Kidney (tissue), 14 donors: ENCODE results near the gene PCDH9. TPM values are rescaled to one million over a fixed set of nuclear protein-coding genes. Genes with fewer than 3 reads are reported as not detected.

Source experiments
- DNase-seq, 5 donors: peaks; one replicate each; pipeline ENCODE4 v3.0.0-alpha.2; 2013 to 2020
- FAIRE-seq: peaks from 2 replicates; lab custom pipeline; 2012; peaks lifted over from hg19 to GRCh38; lab: Jason Lieb, UNC
- H3K27ac ChIP-seq, 2 donors: one replicate each; pipeline ENCODE4 v1.7.0; 2013; ENCODE audit warnings: low read depth in 2 of 2, low read length in 2 of 2, inconsistent platforms in 1 of 2
- H3K27me3 ChIP-seq: one replicate; pipeline ENCODE4 v1.7.1; 2013; ENCODE audit warnings: low read length, inconsistent platforms; ENCODE audit not compliant: control insufficient read depth, insufficient read depth
- H3K36me3 ChIP-seq, 3 donors: one replicate each; pipeline versions ENCODE4 v1.7.0 to v1.7.1; 2013; ENCODE audit warnings: low read length in 3 of 3, control low read depth in 1 of 3, inconsistent platforms in 1 of 3; ENCODE audit not compliant: insufficient read depth in 3 of 3, control insufficient read depth in 2 of 3
- H3K4me1 ChIP-seq, 3 donors: one replicate each; pipeline versions ENCODE4 v1.7.0 to v1.7.1; 2013; ENCODE audit warnings: low read length in 3 of 3, inconsistent platforms in 1 of 3, low read depth in 1 of 3; ENCODE audit not compliant: control insufficient read depth in 2 of 3, insufficient read depth in 2 of 3
- H3K4me3 ChIP-seq, 3 donors: one replicate each; pipeline versions ENCODE4 v1.7.0 to v1.8.1; 2013; ENCODE audit warnings: low read length in 3 of 3, control low read depth in 1 of 3, inconsistent platforms in 1 of 3
- H3K9ac ChIP-seq, 3 donors: one replicate each; pipeline versions ENCODE4 v1.7.0 to v1.7.1; 2013; ENCODE audit warnings: low read length in 3 of 3, control low read depth in 1 of 3, inconsistent platforms in 1 of 3
- H3K9me3 ChIP-seq, 3 donors: one replicate each; pipeline versions ENCODE4 v1.7.0 to v1.7.1; 2013; ENCODE audit warnings: low read length in 3 of 3, control low read depth in 1 of 3, inconsistent platforms in 1 of 3; ENCODE audit not compliant: control insufficient read depth in 2 of 3, insufficient read depth in 1 of 3
- intact Hi-C: fragments of 100-400 bp; cut with DNase I; formaldehyde crosslinking; loops from one replicate; pipeline ENCODE4 v1.11.1; 2022
- polyA plus RNA-seq: library from polyadenylated mRNA; stranded (reverse); fragments of 350-450 nt; fragmentation: Illumina TruSeq; extraction: RNeasy Lipid Tissue Mini Kit (QIAGEN cat#74804); gene quantifications from one replicate; pipeline ENCODE4 v1.2.3, GENCODE V29; 2014; ENCODE audit warnings: low read depth, low replicate concordance; ENCODE audit not compliant: insufficient read depth
- total RNA-seq: library from RNA; stranded (reverse); fragmentation: NEBNext Ultra II Directional; extraction: Animal tissue kit (Norgen Biotek cat#: 25700); gene quantifications from one replicate; pipeline ENCODE4 v1.2.1, GENCODE V29; 2021
- TF ChIP-seq, protein P1 (sequence below): IDR thresholded peaks from 3 replicates; pipeline ENCODE4 v1.5.1; 2012; ENCODE audit warnings: mild to moderate bottlenecking, moderate library complexity, borderline replicate concordance; ENCODE audit not compliant: insufficient read depth; ENCODE audit errors: extremely low read depth
- donor health status: control.
- donor health status: control.
- donor health status: control.
- donor health status: control.
- donor health status: control.
- donor health status: DM: yes; HTN: yes; CAD: no.
- donor health status: Normal renal cell carcinoma (clear cell type).

PCDH9 gene
- total and polyA plus RNA-seq, 2 donors from 2014 or later = 1.6 to 9.5 TPM

GRCh38 chr13:67200183-67200582 is 30.0 kb downstream of the PCDH9 start:
- TF ChIP-seq, protein P1, sequence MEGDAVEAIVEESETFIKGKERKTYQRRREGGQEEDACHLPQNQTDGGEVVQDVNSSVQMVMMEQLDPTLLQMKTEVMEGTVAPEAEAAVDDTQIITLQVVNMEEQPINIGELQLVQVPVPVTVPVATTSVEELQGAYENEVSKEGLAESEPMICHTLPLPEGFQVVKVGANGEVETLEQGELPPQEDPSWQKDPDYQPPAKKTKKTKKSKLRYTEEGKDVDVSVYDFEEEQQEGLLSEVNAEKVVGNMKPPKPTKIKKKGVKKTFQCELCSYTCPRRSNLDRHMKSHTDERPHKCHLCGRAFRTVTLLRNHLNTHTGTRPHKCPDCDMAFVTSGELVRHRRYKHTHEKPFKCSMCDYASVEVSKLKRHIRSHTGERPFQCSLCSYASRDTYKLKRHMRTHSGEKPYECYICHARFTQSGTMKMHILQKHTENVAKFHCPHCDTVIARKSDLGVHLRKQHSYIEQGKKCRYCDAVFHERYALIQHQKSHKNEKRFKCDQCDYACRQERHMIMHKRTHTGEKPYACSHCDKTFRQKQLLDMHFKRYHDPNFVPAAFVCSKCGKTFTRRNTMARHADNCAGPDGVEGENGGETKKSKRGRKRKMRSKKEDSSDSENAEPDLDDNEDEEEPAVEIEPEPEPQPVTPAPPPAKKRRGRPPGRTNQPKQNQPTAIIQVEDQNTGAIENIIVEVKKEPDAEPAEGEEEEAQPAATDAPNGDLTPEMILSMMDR = no peak
- no peak for DNase-seq
- no peaks in the 10 kb centered on the region for H3K9me3 ChIP-seq
- no peaks in the 10 kb centered on the region for H3K4me1 ChIP-seq
- no peaks in the 10 kb centered on the region for H3K27me3 ChIP-seq
- H3K27ac ChIP-seq = no peak overlapping the region
- intact Hi-C loops = no loop called here
- no peak for FAIRE-seq
- H3K9ac ChIP-seq = no peak overlapping the region
- H3K4me3 ChIP-seq = no peak overlapping the region
- no peaks in the 10 kb centered on the region for H3K36me3 ChIP-seq

DNA sequence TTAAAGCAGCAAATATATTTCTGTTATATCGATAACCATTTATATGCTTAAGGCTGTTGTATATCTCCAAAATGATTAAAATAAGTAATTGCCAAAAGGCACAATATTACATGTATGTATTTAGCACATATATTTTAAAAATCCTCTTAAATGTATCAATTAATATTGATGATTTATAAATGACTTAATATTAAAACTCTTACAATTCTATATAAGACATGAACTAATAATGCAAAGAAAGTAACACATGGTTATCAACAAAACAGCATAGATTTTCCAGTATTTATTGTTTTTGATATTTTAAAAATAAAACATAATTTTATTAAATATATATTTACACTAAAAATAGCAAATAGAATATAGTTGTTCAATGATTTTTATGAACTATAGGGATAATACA is 32.4 kb downstream of the PCDH9 start:
- no peak for DNase-seq
- Histone ChIP-seq H3K27me3 (no peaks in the 10 kb centered on the region), H3K36me3 (no peaks in the 10 kb centered on the region), H3K4me1 (no peaks in the 10 kb centered on the region), H3K9ac (no peak overlapping the region), H3K4me3 (no peak overlapping the region), H3K27ac (no peak overlapping the region), H3K9me3 (no peaks in the 10 kb centered on the region)
- FAIRE-seq = peak; percentile 97
- intact Hi-C loops = no loop called here
- TF ChIP-seq, protein P1 = no peak

- intact Hi-C loops = no loop called here
- Histone ChIP-seq H3K36me3 (no peaks in the 10 kb centered on the region), H3K27ac (no peak overlapping the region), H3K9ac (no peak overlapping the region), H3K4me3 (no peak overlapping the region), H3K27me3 (no peaks in the 10 kb centered on the region), H3K9me3 (no peaks in the 10 kb centered on the region), H3K4me1 (no peaks in the 10 kb centered on the region)
- TF ChIP-seq, protein P1 = no peak
- FAIRE-seq = peak; percentile 60
- no peak for DNase-seq
These were observed 36.2 kb downstream of the PCDH9 start for GRCh38 chr13:67193979-67194378.

GRCh38 chr13:67192751-67193150 is 37.4 kb downstream of the PCDH9 start:
- no peaks in the 10 kb centered on the region for H3K4me1 ChIP-seq
- H3K9ac ChIP-seq = no peak overlapping the region
- no peaks in the 10 kb centered on the region for H3K27me3 ChIP-seq
- no peaks in the 10 kb centered on the region for H3K36me3 ChIP-seq
- FAIRE-seq = no peak
- no peak for DNase-seq
- TF ChIP-seq, protein P1 = no peak
- intact Hi-C loops = no loop called here
- no peak overlapping the region for H3K4me3 ChIP-seq
- H3K27ac ChIP-seq = no peak overlapping the region
- H3K9me3 ChIP-seq = no peaks in the 10 kb centered on the region
